Limb (tissue), 2 donors: ENCODE results near the gene C2orf69.
A peak's percentile ranks its signal among the peaks of the same experiment; 100 is the strongest.

ENCODE experiments used
- DNase-seq, 2 donors: peaks; one replicate each; pipeline ENCODE4 v3.0.0-alpha.2; 2016; ENCODE audit errors: extremely low spot score in 2 of 2

C2orf69 gene

GRCh38 chr2:199914372-199914958 is 3.4 kb downstream of the C2orf69 start:
- no peak for DNase-seq

GRCh38 chr2:199916980-199917379 is 5.9 kb downstream of the C2orf69 start:
- no peak for DNase-seq

GRCh38 chr2:199922856-199923255 is 11.8 kb downstream of the C2orf69 start:
- DNase-seq, result no peak

GRCh38 chr2:199923924-199924323 is 12.8 kb downstream of the C2orf69 start:
- no peak for DNase-seq

GRCh38 chr2:199926806-199927205 is 15.7 kb downstream of the C2orf69 start:
- DNase-seq, result no peak

GRCh38 chr2:199928226-199928625 is 17.1 kb downstream of the C2orf69 start:
- no peak for DNase-seq

- no peak for DNase-seq
These were observed 17.5 kb downstream of the C2orf69 start for GRCh38 chr2:199928626-199929025.

GRCh38 chr2:199929262-199929661 is 18.2 kb downstream of the C2orf69 start:
- DNase-seq, result no peak

GRCh38 chr2:199932312-199932855 is 21.3 kb downstream of the C2orf69 start:
- no peak for DNase-seq

- DNase-seq, result no peak
These were observed 22.4 kb downstream of the C2orf69 start for GRCh38 chr2:199933466-199933865.

- no peak for DNase-seq
These were observed 25.5 kb downstream of the C2orf69 start for GRCh38 chr2:199936554-199936953.

GRCh38 chr2:199940373-199940772 is 29.3 kb downstream of the C2orf69 start:
- no peak for DNase-seq

GRCh38 chr2:199943373-199943772 is 32.3 kb downstream of the C2orf69 start:
- DNase-seq, result no peak

- no peak for DNase-seq
These were observed 35.1 kb downstream of the C2orf69 start for GRCh38 chr2:199946196-199946595.

GRCh38 chr2:199946836-199947235 is 35.7 kb downstream of the C2orf69 start:
- DNase-seq, result no peak

- no peak for DNase-seq
These were observed 39.3 kb downstream of the C2orf69 start for GRCh38 chr2:199950396-199950795.

GRCh38 chr2:199951023-199951422 is 39.9 kb downstream of the C2orf69 start:
- DNase-seq, result no peak

- DNase-seq, result no peak
These were observed 43.9 kb downstream of the C2orf69 start for GRCh38 chr2:199955007-199955338.

- peak; percentile 81 to 89 for DNase-seq
These were observed 44.4 kb downstream of the C2orf69 start, which contains the start of the genes MAIP1 and TYW5 for GRCh38 chr2:199955339-199956061. Gene MAIP1, plus strand, starts transcription at chr2:199955582. Its CDS starts 217 bp downstream, at chr2:199955799. Gene TYW5, minus strand, starts transcription at chr2:199955491. Its CDS starts 21 bp downstream, at chr2:199955470.

- no peak for DNase-seq
These were observed 44.9 kb downstream of the C2orf69 start for GRCh38 chr2:199956062-199956380.

- no peak for DNase-seq
These were observed 46.9 kb downstream of the C2orf69 start for GRCh38 chr2:199958014-199958413.

- DNase-seq, result no peak
These were observed 51.1 kb downstream of the C2orf69 start for GRCh38 chr2:199962203-199962602.

GRCh38 chr2:199966405-199966804 is 55.3 kb downstream of the C2orf69 start:
- DNase-seq, result no peak
